NCI-H82 (cell line): ENCODE data around the gene PCDHGB6.
A peak's percentile ranks its signal among the peaks of the same experiment; 100 is the strongest.
"Not testable (repeated sequence)": the region's sequence is repeated elsewhere in the genome, so short reads cannot be mapped to it uniquely, and the experiment has no call there.

Experiments
- DNase-seq: peaks from one replicate; lab custom pipeline; 2025; lab: John Stamatoyannopoulos, UW

Gene PCDHGB6

GRCh38 chr5:141419074-141419880, 11.5 kb downstream of the PCDHGB6 start:
- no peak for DNase-seq

GRCh38 chr5:141420855-141421488, 13.2 kb downstream of the PCDHGB6 start, which contains the start of gene PCDHGA11:
TSS of gene PCDHGA11 (plus strand) at chr5:141421051. CDS start at chr5:141421228, 177 bp downstream.
- peak; percentile 9 for DNase-seq

GRCh38 chr5:141421489-141421855, 13.7 kb downstream of the PCDHGB6 start:
- DNase-seq = no peak

GRCh38 chr5:141422742-141423291, 15.0 kb downstream of the PCDHGB6 start:
- no peak for DNase-seq

GRCh38 chr5:141427783-141428426, 20.1 kb downstream of the PCDHGB6 start:
- DNase-seq = no peak

- DNase-seq = no peak
Measured at GRCh38 chr5:141430332-141431113, 22.7 kb downstream of the PCDHGB6 start, which contains the start of gene PCDHGA12. TSS of gene PCDHGA12 (plus strand) at chr5:141430507. CDS start at chr5:141430760, 253 bp downstream.

- DNase-seq = no peak
Measured at GRCh38 chr5:141431286-141431685, 23.5 kb downstream of the PCDHGB6 start.

- DNase-seq = not testable (repeated sequence)
Measured at GRCh38 chr5:141432308-141432707, 24.5 kb downstream of the PCDHGB6 start.

- not testable (repeated sequence) for DNase-seq
Measured at GRCh38 chr5:141432726-141433125, 24.9 kb downstream of the PCDHGB6 start.

GRCh38 chr5:141434006-141434405, 26.2 kb downstream of the PCDHGB6 start:
- no peak for DNase-seq

GRCh38 chr5:141437221-141437620, 29.4 kb downstream of the PCDHGB6 start:
- DNase-seq = no peak

GRCh38 chr5:141439411-141440141, 31.8 kb downstream of the PCDHGB6 start:
- no peak for DNase-seq

- no peak for DNase-seq
Measured at GRCh38 chr5:141440341-141440740, 32.5 kb downstream of the PCDHGB6 start.

- DNase-seq = no peak
Measured at GRCh38 chr5:141441571-141442170, 33.9 kb downstream of the PCDHGB6 start.
